Activated naive CD4-positive, alpha-beta T cell treated with anti-CD3 and anti-CD28 coated beads for 36 hours (primary cell): Measurements from ENCODE around the gene ANO2. TPM values are rescaled to one million over a fixed set of nuclear protein-coding genes. Genes with fewer than 3 reads are reported as not detected.

ENCODE experiments used
- CTCF ChIA-PET: fragments of 350-600 bp; sonication (Branson Sonifier 250); formaldehyde crosslinking; loops from one replicate; lab custom pipeline; 2021; ENCODE audit warnings: antibody characterized with exemption; lab: Charles Lee
- DNase-seq: peaks from one replicate; pipeline ENCODE4 v3.0.0-alpha.2; 2020
- H3K27ac Mint-ChIP-seq: one replicate; pipeline ENCODE4 v1.8.0; 2021; ENCODE audit warnings: mild to moderate bottlenecking, mixed read lengths
- H3K27me3 Mint-ChIP-seq: one replicate; pipeline ENCODE4 v1.8.0; 2021; ENCODE audit warnings: low read depth, mixed read lengths
- H3K36me3 Mint-ChIP-seq: one replicate; pipeline ENCODE4 v1.8.0; 2021; ENCODE audit warnings: low read depth, mixed read lengths
- H3K4me1 Mint-ChIP-seq: one replicate; pipeline ENCODE4 v1.8.0; 2021; ENCODE audit warnings: low read depth, mixed read lengths
- H3K4me3 Mint-ChIP-seq: one replicate; pipeline ENCODE4 v1.8.0; 2021; ENCODE audit warnings: mild to moderate bottlenecking, moderate library complexity, mixed read lengths
- H3K9me3 Mint-ChIP-seq: one replicate; pipeline ENCODE4 v1.8.0; 2021; ENCODE audit warnings: mixed read lengths
- intact Hi-C: fragments of 100-400 bp; cut with micrococcal nuclease; formaldehyde crosslinking; loops from one replicate; pipeline ENCODE4 v1.15.1; 2023
- total RNA-seq, 2 experiments: library from RNA; stranded (reverse); gene quantifications; one replicate each; pipeline ENCODE4 v1.2.3, GENCODE V29; 2021

ANO2 gene
- total RNA-seq, 2 experiments from 2014 or later, result not detected

GRCh38 chr12:5973461-5974115 lies 28.5 kb upstream of the ANO2 start:
- Mint-ChIP-seq H3K27ac (no peak overlapping the region), H3K4me3 (no peak overlapping the region), H3K9me3 (no peaks in the 10 kb centered on the region), H3K36me3 (no peaks in the 10 kb centered on the region), H3K27me3 (peaks cover 5% of the 10 kb centered on the region), H3K4me1 (no peaks in the 10 kb centered on the region)
- DNase-seq, result no peak
- CTCF ChIA-PET, result interaction anchor here (0.8 to 1.4 kb wide), 4 partner anchors 10 to 64 kb away, joined by 3 to 6 read pairs (median 4); no protein-coding TSS in a partner anchor
- intact Hi-C loops, result no loop called here

GRCh38 chr12:5972387-5972786 lies 27.3 kb upstream of the ANO2 start:
- H3K36me3 Mint-ChIP-seq, result no peaks in the 10 kb centered on the region
- no peak for DNase-seq
- no peak overlapping the region for H3K4me3 Mint-ChIP-seq
- H3K27me3 Mint-ChIP-seq, result peaks cover 5% of the 10 kb centered on the region
- CTCF ChIA-PET, result no interaction called here
- intact Hi-C loops, result no loop called here
- H3K9me3 Mint-ChIP-seq, result no peaks in the 10 kb centered on the region
- H3K4me1 Mint-ChIP-seq, result no peaks in the 10 kb centered on the region
- H3K27ac Mint-ChIP-seq, result no peak overlapping the region

GRCh38 chr12:5971194-5971850 lies 26.3 kb upstream of the ANO2 start:
- intact Hi-C loops, result no loop called here
- H3K9me3 Mint-ChIP-seq, result no peaks in the 10 kb centered on the region
- no peak for DNase-seq
- peaks cover 5% of the 10 kb centered on the region for H3K27me3 Mint-ChIP-seq
- H3K4me3 Mint-ChIP-seq, result no peak overlapping the region
- no peak overlapping the region for H3K27ac Mint-ChIP-seq
- H3K36me3 Mint-ChIP-seq, result no peaks in the 10 kb centered on the region
- CTCF ChIA-PET, result interaction anchor here (0.7 kb wide), 1 partner anchor 18 kb away, joined by 3 read pairs; no protein-coding TSS in a partner anchor
- no peaks in the 10 kb centered on the region for H3K4me1 Mint-ChIP-seq

- H3K4me3 Mint-ChIP-seq, result no peak overlapping the region
- H3K27ac Mint-ChIP-seq, result no peak overlapping the region
- CTCF ChIA-PET, result no interaction called here
- H3K36me3 Mint-ChIP-seq, result no peaks in the 10 kb centered on the region
- no peaks in the 10 kb centered on the region for H3K9me3 Mint-ChIP-seq
- peaks cover 5% of the 10 kb centered on the region for H3K27me3 Mint-ChIP-seq
- H3K4me1 Mint-ChIP-seq, result no peaks in the 10 kb centered on the region
- intact Hi-C loops, result no loop called here
- DNase-seq, result no peak
These were observed 25.1 kb upstream of the ANO2 start for GRCh38 chr12:5969974-5970690.

- DNase-seq, result no peak
- H3K9me3 Mint-ChIP-seq, result no peaks in the 10 kb centered on the region
- CTCF ChIA-PET, result interaction anchor here (1.0 kb wide), 1 partner anchor 19 kb away, joined by 3 read pairs; no protein-coding TSS in a partner anchor
- no peak overlapping the region for H3K27ac Mint-ChIP-seq
- H3K36me3 Mint-ChIP-seq, result no peaks in the 10 kb centered on the region
- H3K27me3 Mint-ChIP-seq, result peaks cover 4% of the 10 kb centered on the region
- intact Hi-C loops, result no loop called here
- H3K4me3 Mint-ChIP-seq, result no peak overlapping the region
- no peaks in the 10 kb centered on the region for H3K4me1 Mint-ChIP-seq
These were observed 24.3 kb upstream of the ANO2 start for GRCh38 chr12:5969156-5969973.

- no peak for DNase-seq
- no peak overlapping the region for H3K27ac Mint-ChIP-seq
- H3K4me1 Mint-ChIP-seq, result no peaks in the 10 kb centered on the region
- no peaks in the 10 kb centered on the region for H3K36me3 Mint-ChIP-seq
- no peaks in the 10 kb centered on the region for H3K9me3 Mint-ChIP-seq
- no peak overlapping the region for H3K4me3 Mint-ChIP-seq
- intact Hi-C loops, result no loop called here
- no peaks in the 10 kb centered on the region for H3K27me3 Mint-ChIP-seq
- CTCF ChIA-PET, result interaction anchor here (1.0 to 1.6 kb wide), 2 partner anchors 17 to 20 kb away, joined by 3 to 6 read pairs; no protein-coding TSS in a partner anchor
These were observed 22.8 kb upstream of the ANO2 start for GRCh38 chr12:5967645-5968415.

- Mint-ChIP-seq H3K9me3 (no peaks in the 10 kb centered on the region), H3K4me1 (no peaks in the 10 kb centered on the region), H3K36me3 (no peaks in the 10 kb centered on the region), H3K27me3 (no peaks in the 10 kb centered on the region), H3K4me3 (no peak overlapping the region), H3K27ac (no peak overlapping the region)
- CTCF ChIA-PET, result interaction anchor here (0.6 to 1.8 kb wide), 10 partner anchors 15 to 1202 kb away, joined by 3 to 8 read pairs (median 4); no protein-coding TSS in a partner anchor
- intact Hi-C loops, result loop anchor here (1.0 kb wide), 1 partner anchor 74 kb away; no protein-coding TSS in a partner anchor
- no peak for DNase-seq
These were observed 21.5 kb upstream of the ANO2 start for GRCh38 chr12:5966486-5967095.

GRCh38 chr12:5965950-5966383 lies 20.9 kb upstream of the ANO2 start:
- Mint-ChIP-seq H3K27me3 (no peaks in the 10 kb centered on the region), H3K36me3 (no peaks in the 10 kb centered on the region), H3K4me1 (no peaks in the 10 kb centered on the region), H3K9me3 (no peaks in the 10 kb centered on the region), H3K27ac (no peak overlapping the region), H3K4me3 (no peak overlapping the region)
- CTCF ChIA-PET, result interaction anchor here (0.8 to 1.8 kb wide), 7 partner anchors 21 to 347 kb away, joined by 3 to 8 read pairs (median 3); no protein-coding TSS in a partner anchor
- intact Hi-C loops, result loop anchor here (1.0 kb wide), 1 partner anchor 74 kb away; no protein-coding TSS in a partner anchor
- peak; percentile 65 for DNase-seq

- H3K4me1 Mint-ChIP-seq, result no peaks in the 10 kb centered on the region
- no peaks in the 10 kb centered on the region for H3K9me3 Mint-ChIP-seq
- intact Hi-C loops, result no loop called here
- CTCF ChIA-PET, result interaction anchor here (0.8 to 1.8 kb wide), 3 partner anchors 25 to 346 kb away, joined by 3 read pairs; no protein-coding TSS in a partner anchor
- H3K4me3 Mint-ChIP-seq, result no peak overlapping the region
- H3K36me3 Mint-ChIP-seq, result no peaks in the 10 kb centered on the region
- no peak overlapping the region for H3K27ac Mint-ChIP-seq
- H3K27me3 Mint-ChIP-seq, result no peaks in the 10 kb centered on the region
- DNase-seq, result no peak
These were observed 20.1 kb upstream of the ANO2 start for GRCh38 chr12:5964913-5965900.

GRCh38 chr12:5963515-5963914 lies 18.5 kb upstream of the ANO2 start:
- Mint-ChIP-seq H3K4me1 (no peaks in the 10 kb centered on the region), H3K9me3 (no peaks in the 10 kb centered on the region), H3K4me3 (no peak overlapping the region), H3K27ac (no peak overlapping the region), H3K27me3 (no peaks in the 10 kb centered on the region), H3K36me3 (no peaks in the 10 kb centered on the region)
- intact Hi-C loops, result no loop called here
- CTCF ChIA-PET, result interaction anchor here (0.9 to 1.2 kb wide), 2 partner anchors 26 to 78 kb away, joined by 3 read pairs; no protein-coding TSS in a partner anchor
- no peak for DNase-seq
